Nephron (organoid): Measurements from ENCODE around the gene NSFL1C.
A peak's percentile ranks its signal among the peaks of the same experiment; 100 is the strongest.

ENCODE experiments used
- H3K27ac Mint-ChIP-seq, 3 experiments: 2 replicates each; pipeline ENCODE4 v1.8.0; 2020; ENCODE audit warnings: mixed read lengths in 3 of 3, mild to moderate bottlenecking in 2 of 3, moderate library complexity in 1 of 3
- H3K27me3 Mint-ChIP-seq: 2 replicates; pipeline ENCODE4 v1.8.0; 2021; ENCODE audit warnings: low read depth, mild to moderate bottlenecking, moderate library complexity, mixed read lengths
- H3K36me3 Mint-ChIP-seq: 2 replicates; pipeline ENCODE4 v1.8.0; 2020; ENCODE audit warnings: low read depth, mixed read lengths
- H3K4me1 Mint-ChIP-seq: 2 replicates; pipeline ENCODE4 v1.8.0; 2020; ENCODE audit warnings: mixed read lengths
- H3K4me3 Mint-ChIP-seq, 3 experiments: 2 replicates each; pipeline ENCODE4 v1.8.0; 2020; ENCODE audit warnings: mild to moderate bottlenecking in 3 of 3, mixed read lengths in 3 of 3, moderate library complexity in 2 of 3
- H3K9me3 Mint-ChIP-seq: 2 replicates; pipeline ENCODE4 v1.8.0; 2020; ENCODE audit warnings: mixed read lengths
- TF ChIP-seq, protein P1 (sequence below), 3 experiments: fragments of 200-600 bp; sonication (generic); IDR thresholded peaks; one replicate each; pipeline ENCODE4 v1.5.0; 2021; ENCODE audit warnings: antibody characterized with exemption in 3 of 3; ENCODE audit not compliant: unreplicated experiment in 3 of 3

NSFL1C gene

DNA sequence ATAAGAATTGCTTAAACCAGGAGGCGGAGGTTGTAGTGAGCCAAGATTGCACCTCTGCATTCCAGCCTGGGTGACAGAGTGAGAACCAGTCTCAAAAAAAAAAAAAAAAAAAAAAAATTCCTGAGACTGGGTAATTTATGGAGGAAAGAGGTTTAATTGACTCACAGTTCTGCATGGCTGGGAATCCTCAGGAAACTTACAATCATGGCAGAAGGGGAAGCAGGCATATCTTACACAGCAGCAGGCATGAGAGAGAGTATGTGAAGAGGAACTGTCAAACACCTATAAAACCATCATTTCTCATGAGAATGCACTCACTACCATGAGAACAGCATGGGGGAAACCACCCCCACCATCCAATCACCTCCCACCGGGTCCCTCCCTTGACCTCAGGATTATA lies 72.0 kb downstream of the NSFL1C start:
- Mint-ChIP-seq H3K9me3 (no peaks in the 10 kb centered on the region), H3K4me1 (peaks cover 36% of the 10 kb centered on the region), H3K27me3 (peaks cover 31% of the 10 kb centered on the region), H3K36me3 (no peaks in the 10 kb centered on the region), H3K4me3 (peak overlapping the region in 2 of 3 experiments; percentile 69 to 71), H3K27ac (no peak overlapping the region)
- TF ChIP-seq, protein P1, sequence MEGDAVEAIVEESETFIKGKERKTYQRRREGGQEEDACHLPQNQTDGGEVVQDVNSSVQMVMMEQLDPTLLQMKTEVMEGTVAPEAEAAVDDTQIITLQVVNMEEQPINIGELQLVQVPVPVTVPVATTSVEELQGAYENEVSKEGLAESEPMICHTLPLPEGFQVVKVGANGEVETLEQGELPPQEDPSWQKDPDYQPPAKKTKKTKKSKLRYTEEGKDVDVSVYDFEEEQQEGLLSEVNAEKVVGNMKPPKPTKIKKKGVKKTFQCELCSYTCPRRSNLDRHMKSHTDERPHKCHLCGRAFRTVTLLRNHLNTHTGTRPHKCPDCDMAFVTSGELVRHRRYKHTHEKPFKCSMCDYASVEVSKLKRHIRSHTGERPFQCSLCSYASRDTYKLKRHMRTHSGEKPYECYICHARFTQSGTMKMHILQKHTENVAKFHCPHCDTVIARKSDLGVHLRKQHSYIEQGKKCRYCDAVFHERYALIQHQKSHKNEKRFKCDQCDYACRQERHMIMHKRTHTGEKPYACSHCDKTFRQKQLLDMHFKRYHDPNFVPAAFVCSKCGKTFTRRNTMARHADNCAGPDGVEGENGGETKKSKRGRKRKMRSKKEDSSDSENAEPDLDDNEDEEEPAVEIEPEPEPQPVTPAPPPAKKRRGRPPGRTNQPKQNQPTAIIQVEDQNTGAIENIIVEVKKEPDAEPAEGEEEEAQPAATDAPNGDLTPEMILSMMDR (IDR thresholded peaks at IDR 0.05; ENCODE audit: unreplicated experiment in 3 of 3), result no peak

- no peaks in the 10 kb centered on the region for H3K9me3 Mint-ChIP-seq
- peaks cover 39% of the 10 kb centered on the region for H3K4me1 Mint-ChIP-seq
- peak overlapping the region; percentile 76 to 91 (median 91) for H3K27ac Mint-ChIP-seq
- TF ChIP-seq, protein P1 (IDR thresholded peaks at IDR 0.05; ENCODE audit: unreplicated experiment in 3 of 3), result no peak
- H3K27me3 Mint-ChIP-seq, result peaks cover 27% of the 10 kb centered on the region
- no peaks in the 10 kb centered on the region for H3K36me3 Mint-ChIP-seq
- H3K4me3 Mint-ChIP-seq, result peak overlapping the region; percentile 92 to 99 (median 96)
These were observed 73.2 kb downstream of the NSFL1C start for GRCh38 chr20:1393507-1393882.

DNA sequence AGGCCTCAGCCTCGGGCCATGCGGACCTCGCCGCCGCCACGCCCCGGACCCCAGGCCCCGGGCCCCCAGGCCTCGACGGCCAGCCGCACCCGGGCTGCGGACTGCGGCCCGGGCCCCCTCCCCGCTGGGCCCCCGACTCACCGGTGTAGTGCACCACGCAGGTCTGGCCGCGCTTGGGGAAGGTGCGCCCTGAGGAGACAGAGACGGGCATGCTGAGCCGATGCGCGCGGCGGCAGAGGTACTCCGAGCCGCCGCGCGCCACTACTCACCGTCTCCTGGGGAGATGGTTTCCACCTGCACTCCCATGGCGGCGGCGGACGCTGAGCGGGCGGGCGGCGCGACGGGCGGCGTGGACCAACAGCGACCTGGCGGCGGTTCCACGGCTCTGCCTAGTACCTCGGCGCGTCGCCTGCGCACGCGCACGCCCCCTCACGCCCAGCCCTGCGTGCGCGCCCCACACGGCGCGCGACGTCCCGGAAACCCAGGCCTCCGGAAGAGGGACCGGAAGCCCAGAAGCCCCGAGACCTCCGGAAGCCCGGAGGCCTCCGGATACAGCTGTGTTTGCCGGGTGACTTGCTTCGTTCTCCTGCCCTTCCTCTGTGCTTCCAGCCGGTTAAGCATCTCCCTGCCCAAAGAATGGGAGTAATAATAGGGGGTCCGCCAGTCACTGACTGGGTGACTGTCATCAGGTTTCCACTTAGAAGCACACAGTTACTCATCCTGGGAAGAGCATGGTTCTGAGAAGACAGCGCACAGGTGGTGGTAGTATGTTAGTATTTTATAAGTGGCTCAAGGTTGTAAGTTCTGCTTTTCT lies 73.7 kb downstream of the NSFL1C start, which contains the start of gene FKBP1A:
Gene FKBP1A (minus strand): TSS at position 362 of the 814 bp plus-strand sequence. CDS start 56 bp downstream, at position 306.
- Mint-ChIP-seq H3K27me3 (peaks cover 23% of the 10 kb centered on the region), H3K4me1 (peaks cover 45% of the 10 kb centered on the region), H3K4me3 (peak within 1 kb of the TSS; percentile 92 to 99 (median 96)), H3K27ac (peak within 1 kb of the TSS; percentile 76 to 91 (median 91)), H3K36me3 (no peaks in the 10 kb centered on the region), H3K9me3 (no peaks in the 10 kb centered on the region)
- TF ChIP-seq, protein P1 (IDR thresholded peaks at IDR 0.05; ENCODE audit: unreplicated experiment in 3 of 3), result no peak

DNA sequence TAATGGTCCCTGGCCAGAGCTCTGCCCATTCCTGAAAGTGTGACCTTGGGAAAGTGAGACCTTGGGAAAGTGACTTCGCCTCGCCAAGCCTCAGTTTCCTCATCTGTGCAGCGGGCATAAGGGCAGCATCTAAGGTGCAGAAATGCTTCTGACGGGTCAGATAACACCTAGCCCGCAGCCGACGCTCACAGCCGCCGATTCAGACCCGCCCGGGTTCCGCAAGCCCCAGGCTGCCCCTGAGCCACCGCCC lies 74.3 kb downstream of the NSFL1C start:
- peak overlapping the region; percentile 88 to 96 (median 95) for H3K4me3 Mint-ChIP-seq
- H3K9me3 Mint-ChIP-seq, result no peaks in the 10 kb centered on the region
- peaks cover 20% of the 10 kb centered on the region for H3K27me3 Mint-ChIP-seq
- TF ChIP-seq, protein P1 (IDR thresholded peaks at IDR 0.05; ENCODE audit: unreplicated experiment in 3 of 3), result no peak
- H3K36me3 Mint-ChIP-seq, result no peaks in the 10 kb centered on the region
- H3K4me1 Mint-ChIP-seq, result peaks cover 47% of the 10 kb centered on the region
- peak overlapping the region; percentile 48 to 84 (median 66) for H3K27ac Mint-ChIP-seq
